Activated CD4-positive, alpha-beta T cell treated with anti-CD3 and anti-CD28 coated beads for 36 hours (primary cell): Measurements from ENCODE around the gene CD151. TPM values are rescaled to one million over a fixed set of nuclear protein-coding genes. Genes with fewer than 3 reads are reported as not detected.

ENCODE experiments used
- ATAC-seq: fragments of 200-7000 bp; cut with Tn5 transposase; one replicate; pipeline ENCODE4 v1.10.0; 2021; ENCODE audit warnings: mild to moderate bottlenecking, moderate library complexity
- CTCF ChIA-PET: fragments of 350-600 bp; sonication (Branson Sonifier 250); formaldehyde crosslinking; loops from one replicate; lab custom pipeline; 2021; ENCODE audit warnings: antibody characterized with exemption; lab: Charles Lee
- POLR2A ChIA-PET: fragments of 350-600 bp; sonication (Branson Sonifier 250); formaldehyde crosslinking; loops from one replicate; lab custom pipeline; 2021; ENCODE audit warnings: antibody characterized with exemption, inconsistent platforms; lab: Charles Lee
- DNase-seq: peaks from one replicate; pipeline ENCODE4 v3.0.0-alpha.2; 2020
- H3K27ac Mint-ChIP-seq: one replicate; pipeline ENCODE4 v1.8.0; 2021; ENCODE audit warnings: mixed read lengths
- H3K27me3 Mint-ChIP-seq: one replicate; pipeline ENCODE4 v1.8.0; 2021; ENCODE audit warnings: mixed read lengths
- H3K36me3 Mint-ChIP-seq: one replicate; pipeline ENCODE4 v1.8.0; 2021; ENCODE audit warnings: low read depth, mixed read lengths
- H3K4me1 Mint-ChIP-seq: one replicate; pipeline ENCODE4 v1.8.0; 2021; ENCODE audit warnings: mixed read lengths
- H3K4me3 Mint-ChIP-seq: one replicate; pipeline ENCODE4 v1.8.0; 2021; ENCODE audit warnings: mild to moderate bottlenecking, moderate library complexity, mixed read lengths
- H3K9me3 Mint-ChIP-seq: one replicate; pipeline ENCODE4 v1.8.0; 2021; ENCODE audit warnings: low read depth, mixed read lengths
- intact Hi-C, 2 experiments: fragments of 100-400 bp; cut with DNase I in 1 of 2; cut with micrococcal nuclease in 1 of 2; formaldehyde crosslinking; loops; one replicate each; pipeline versions ENCODE4 v1.14.2 to v1.15.1; 2022 to 2024; cut with DNase I, micrococcal nuclease
- total RNA-seq, 2 experiments: library from RNA; stranded (reverse); gene quantifications; one replicate each; pipeline ENCODE4 v1.2.3, GENCODE V29; 2021

CD151 gene
- total RNA-seq, 2 experiments from 2014 or later, result 36.8 to 38.6 TPM

DNA sequence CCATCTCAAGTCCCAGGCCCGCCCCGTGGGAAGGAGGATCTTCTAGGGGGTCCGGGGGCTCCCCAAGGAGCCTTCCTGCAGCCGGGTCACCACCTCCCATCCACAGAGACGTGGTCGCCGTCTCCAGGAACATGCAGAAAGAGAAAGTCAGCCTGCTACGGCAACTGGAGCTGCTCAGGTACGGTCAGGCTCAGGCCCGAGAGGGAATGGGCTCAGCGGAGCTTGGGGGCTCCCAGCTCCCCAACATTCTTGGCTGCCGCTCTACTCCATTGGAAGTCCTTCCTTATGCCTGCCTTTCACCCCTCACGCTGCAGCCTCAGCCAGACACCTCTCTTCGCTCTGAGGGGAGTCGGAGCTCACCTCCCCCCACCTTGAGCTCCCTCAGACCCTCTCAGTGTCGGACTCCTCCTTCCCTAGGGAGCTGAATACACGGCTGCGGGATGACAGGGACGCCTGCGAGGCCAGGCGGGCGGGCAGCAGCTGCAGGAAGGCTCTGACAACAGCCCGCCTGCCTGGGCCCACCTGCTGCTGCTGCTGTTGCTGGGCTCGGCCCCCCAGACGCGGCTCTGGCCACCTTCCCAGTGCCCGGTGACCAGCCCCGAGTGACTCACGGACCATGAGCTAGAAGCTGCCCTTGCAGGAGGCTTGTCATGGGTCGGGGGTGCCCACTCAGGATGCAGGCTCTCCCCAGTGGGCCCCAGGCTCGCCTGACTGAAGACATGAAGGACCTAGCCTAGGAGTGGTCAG lies 1.5 kb upstream of the CD151 start:
- POLR2A ChIA-PET, result interaction anchor here (0.7 to 3.6 kb wide), 2 partner anchors 12 to 243 kb away, joined by 3 to 17 read pairs; partner anchors contain the start of gene PNPLA2
- intact Hi-C loops, result loop anchor here in 1 of 2 experiments (5.0 kb wide), 1 partner anchor 431 kb away; no protein-coding TSS in a partner anchor
- H3K4me3 Mint-ChIP-seq, result no peak overlapping the region
- DNase-seq (no peak), ATAC-seq (no peak)
- peaks cover 34% of the 10 kb centered on the region for H3K27me3 Mint-ChIP-seq
- H3K27ac Mint-ChIP-seq, result no peak overlapping the region
- no peaks in the 10 kb centered on the region for H3K36me3 Mint-ChIP-seq
- peaks cover 40% of the 10 kb centered on the region for H3K4me1 Mint-ChIP-seq
- no peaks in the 10 kb centered on the region for H3K9me3 Mint-ChIP-seq
- CTCF ChIA-PET, result interaction anchor here (1.6 kb wide), 1 partner anchor 10 kb away, joined by 5 read pairs; no protein-coding TSS in a partner anchor

DNA sequence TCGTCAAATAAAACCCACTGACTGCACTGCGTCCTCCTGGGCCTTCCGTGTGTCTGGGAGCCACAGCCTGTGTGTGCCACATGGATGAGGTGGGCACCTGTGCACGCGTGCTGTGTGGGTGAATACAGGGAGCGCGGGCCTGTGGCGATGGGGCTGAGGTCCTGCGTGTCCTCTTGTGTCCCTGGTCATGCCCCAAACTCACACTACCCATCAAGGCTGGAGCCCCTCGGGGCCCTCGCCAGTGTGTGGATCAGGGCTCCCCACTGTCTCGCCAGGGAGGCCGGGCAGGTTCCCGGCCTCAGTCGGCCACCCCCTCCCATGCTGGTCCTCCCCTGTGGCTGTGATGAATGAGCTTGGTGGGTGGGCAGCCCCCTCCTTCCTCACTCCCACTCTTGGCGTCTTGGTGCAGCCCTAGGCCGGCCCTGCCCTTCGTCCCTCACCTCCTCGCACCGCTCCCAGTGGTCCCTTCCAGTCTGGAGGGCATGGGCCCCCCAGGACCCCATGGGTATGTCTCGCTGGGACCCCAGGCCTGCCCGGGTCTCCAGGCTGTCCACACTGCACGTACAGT lies 707 bp upstream of the CD151 start:
- Mint-ChIP-seq H3K9me3 (no peaks in the 10 kb centered on the region), H3K4me1 (peaks cover 36% of the 10 kb centered on the region), H3K36me3 (no peaks in the 10 kb centered on the region), H3K27ac (no peak overlapping the region), H3K27me3 (peaks cover 32% of the 10 kb centered on the region), H3K4me3 (no peak overlapping the region)
- ATAC-seq (no peak), DNase-seq (no peak)
- POLR2A ChIA-PET, result interaction anchor here (0.7 to 3.6 kb wide), 2 partner anchors 13 to 244 kb away, joined by 3 to 17 read pairs; partner anchors contain the start of gene PNPLA2
- CTCF ChIA-PET, result interaction anchor here (1.9 kb wide), 1 partner anchor 16 kb away, joined by 8 read pairs; no protein-coding TSS in a partner anchor
- intact Hi-C loops, result loop anchor here in 1 of 2 experiments (5.0 kb wide), 1 partner anchor 430 kb away; no protein-coding TSS in a partner anchor

DNA sequence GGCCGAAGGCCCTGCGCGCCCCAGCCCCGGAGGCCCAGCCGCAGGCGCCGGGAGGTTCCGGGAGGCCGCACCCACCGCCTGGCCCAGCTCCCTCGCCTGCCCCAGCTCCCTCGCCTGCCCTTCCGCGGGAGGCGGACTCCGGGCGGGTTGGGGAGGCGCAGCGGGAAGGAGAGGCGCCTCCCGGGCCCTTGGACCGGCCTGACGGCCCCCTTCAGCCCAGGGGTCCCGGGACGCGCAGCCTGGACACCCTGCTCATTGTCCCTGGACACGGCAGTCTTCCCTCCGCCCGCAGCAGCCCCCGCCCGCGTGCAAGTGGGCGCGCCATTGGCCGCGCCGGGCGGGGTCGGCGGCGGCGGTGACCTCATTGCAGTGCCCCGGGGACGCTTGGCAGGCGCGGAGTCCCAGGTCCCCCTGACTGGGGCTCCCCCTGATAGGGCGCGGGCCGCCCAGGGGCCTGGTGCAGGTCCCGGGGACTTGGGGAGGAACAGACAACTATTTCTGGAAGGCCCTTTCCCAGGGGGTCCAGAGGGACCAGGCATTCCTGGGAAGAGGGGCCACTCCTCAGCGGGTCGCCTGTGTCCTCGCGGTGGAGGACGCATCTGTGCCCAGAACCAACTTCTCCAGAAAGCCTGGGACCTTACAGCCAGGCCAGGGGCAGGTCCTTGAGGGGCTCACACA lies 501 bp downstream of the CD151 start:
- no peaks in the 10 kb centered on the region for H3K36me3 Mint-ChIP-seq
- ChIA-PET CTCF (interaction anchor here (0.6 to 1.9 kb wide), 2 partner anchors 15 to 129 kb away, joined by 3 to 8 read pairs; no protein-coding TSS in a partner anchor), POLR2A (interaction anchor here (1.1 to 3.6 kb wide), 2 partner anchors 9 to 14 kb away, joined by 3 to 17 read pairs; partner anchors contain the start of genes PNPLA2 and POLR2L)
- DNase-seq (peak; percentile 64), ATAC-seq (peak; percentile 37)
- peaks cover 27% of the 10 kb centered on the region for H3K4me1 Mint-ChIP-seq
- peak overlapping the region; percentile 69 for H3K4me3 Mint-ChIP-seq
- peaks cover 24% of the 10 kb centered on the region for H3K27me3 Mint-ChIP-seq
- no peak overlapping the region for H3K27ac Mint-ChIP-seq
- H3K9me3 Mint-ChIP-seq, result no peaks in the 10 kb centered on the region
- intact Hi-C loops, result loop anchor here in 1 of 2 experiments (1.0 to 5.0 kb wide), 2 partner anchors 9 to 429 kb away; partner anchors contain the start of genes POLR2L and TSPAN4

DNA sequence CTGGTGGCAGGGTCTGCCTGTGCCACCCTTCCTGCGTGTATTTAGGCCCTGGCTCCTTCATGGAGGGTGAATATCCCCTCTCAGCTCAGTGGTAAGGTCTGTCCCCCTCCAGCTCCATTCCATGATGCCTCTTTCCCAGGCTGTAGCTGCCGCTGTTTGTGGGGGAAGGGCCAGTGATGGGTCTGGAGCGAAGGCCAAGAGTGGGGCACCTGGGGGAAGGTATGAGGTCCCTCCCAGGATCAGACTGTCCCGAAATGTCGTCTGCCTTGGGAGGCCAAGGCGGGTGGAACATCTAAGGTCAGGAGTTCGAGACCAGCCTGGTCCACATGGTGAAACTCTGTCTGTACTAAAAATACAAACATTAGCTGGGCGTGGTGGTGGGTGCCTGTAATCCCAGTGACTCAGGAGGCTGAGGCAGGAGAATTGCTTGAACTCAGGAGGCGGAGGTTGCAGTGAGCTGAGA lies 1.1 kb downstream of the CD151 start:
- Mint-ChIP-seq H3K4me3 (peak overlapping the region; percentile 69), H3K4me1 (peaks cover 27% of the 10 kb centered on the region), H3K27me3 (peaks cover 20% of the 10 kb centered on the region), H3K27ac (peak overlapping the region; percentile 31), H3K36me3 (no peaks in the 10 kb centered on the region), H3K9me3 (no peaks in the 10 kb centered on the region)
- ChIA-PET CTCF (interaction anchor here (0.6 to 1.9 kb wide), 2 partner anchors 14 to 129 kb away, joined by 3 to 8 read pairs; no protein-coding TSS in a partner anchor), POLR2A (interaction anchor here (1.1 to 3.6 kb wide), 3 partner anchors 8 to 14 kb away, joined by 3 to 17 read pairs (median 7); partner anchors contain the start of genes PNPLA2 and POLR2L)
- intact Hi-C loops, result loop anchor here in 1 of 2 experiments (1.0 to 5.0 kb wide), 2 partner anchors 8 to 428 kb away; partner anchors contain the start of genes POLR2L and TSPAN4
- ATAC-seq (no peak), DNase-seq (no peak)

DNA sequence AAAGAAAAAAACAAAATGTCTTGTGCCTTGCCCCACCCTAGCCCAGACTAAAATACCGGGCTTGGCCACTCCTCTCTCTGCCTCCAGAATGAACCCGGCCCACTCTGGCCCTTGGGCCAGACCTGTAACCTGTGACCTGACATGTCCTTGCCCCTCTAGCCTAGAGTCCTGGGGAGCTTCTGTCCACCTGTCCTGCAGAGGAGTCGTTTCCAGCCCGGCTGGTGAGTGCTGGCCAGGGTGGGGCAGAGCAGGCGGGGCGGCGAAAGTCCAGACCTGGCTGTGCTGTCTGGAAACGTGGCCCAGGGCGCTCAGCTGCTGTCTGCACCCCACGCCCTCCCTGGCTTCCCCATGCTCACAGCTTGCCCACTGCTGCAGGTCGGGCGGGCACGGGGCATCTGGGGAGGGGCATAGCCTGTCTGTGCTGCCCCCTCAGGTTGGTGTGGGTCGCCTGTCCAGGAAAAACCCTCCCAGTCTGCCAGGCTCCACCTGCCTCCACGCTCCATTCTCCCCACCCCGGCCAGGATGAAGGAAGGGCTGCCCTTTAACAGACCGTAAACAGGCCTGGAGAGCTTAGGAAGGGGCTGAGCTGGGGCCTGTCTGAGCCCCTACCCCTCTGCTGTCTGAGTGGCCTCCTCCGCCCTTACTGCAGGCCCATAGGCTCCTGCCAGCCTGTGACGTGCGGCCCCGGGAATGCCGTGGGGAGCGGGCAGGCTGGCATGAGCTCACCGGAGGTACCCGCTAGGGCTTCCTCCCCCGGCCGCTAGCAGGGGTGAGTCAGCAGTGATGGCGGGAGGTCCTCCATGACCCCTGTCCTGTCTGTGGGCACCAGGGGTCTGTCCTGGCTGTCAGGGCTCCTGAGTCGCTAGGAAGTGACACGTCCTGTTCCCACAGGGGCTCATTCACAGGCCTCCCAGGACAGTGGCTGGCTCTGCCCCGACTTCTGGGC lies 1.9 kb downstream of the CD151 start:
- DNase-seq (peak; percentile 46), ATAC-seq (no peak)
- Mint-ChIP-seq H3K4me1 (peaks cover 20% of the 10 kb centered on the region), H3K36me3 (no peaks in the 10 kb centered on the region), H3K27me3 (peaks cover 13% of the 10 kb centered on the region), H3K4me3 (peak overlapping the region; percentile 69), H3K27ac (no peak overlapping the region), H3K9me3 (no peaks in the 10 kb centered on the region)
- intact Hi-C loops, result loop anchor here in 1 of 2 experiments (5.0 kb wide), 1 partner anchor 428 kb away; no protein-coding TSS in a partner anchor
- POLR2A ChIA-PET, result interaction anchor here (1.1 to 1.4 kb wide), 2 partner anchors 7 to 15 kb away, joined by 3 to 7 read pairs; partner anchors contain the start of genes PNPLA2 and POLR2L
- CTCF ChIA-PET, result no interaction called here

DNA sequence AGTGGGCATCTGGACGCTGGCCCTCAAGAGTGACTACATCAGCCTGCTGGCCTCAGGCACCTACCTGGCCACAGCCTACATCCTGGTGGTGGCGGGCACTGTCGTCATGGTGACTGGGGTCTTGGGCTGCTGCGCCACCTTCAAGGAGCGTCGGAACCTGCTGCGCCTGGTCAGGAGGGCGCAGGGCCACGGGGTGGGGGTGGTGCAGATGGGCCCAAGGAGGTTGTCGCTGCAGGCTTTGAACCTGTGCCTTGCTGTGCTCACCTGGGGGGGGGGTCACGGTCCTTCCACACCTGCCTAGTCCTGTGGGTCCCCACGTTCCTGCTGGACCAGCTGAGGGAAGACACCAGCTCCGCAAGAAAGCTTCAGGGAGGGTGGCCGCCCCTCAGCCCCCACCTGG lies 3.5 kb downstream of the CD151 start:
- POLR2A ChIA-PET, result no interaction called here
- CTCF ChIA-PET, result no interaction called here
- intact Hi-C loops, result no loop called here
- Mint-ChIP-seq H3K27ac (no peak overlapping the region), H3K9me3 (no peaks in the 10 kb centered on the region), H3K4me3 (no peak overlapping the region), H3K36me3 (peaks cover 7% of the 10 kb centered on the region), H3K4me1 (peaks cover 29% of the 10 kb centered on the region), H3K27me3 (peaks cover 7% of the 10 kb centered on the region)
- no peak for ATAC-seq
- DNase-seq, result no peak

DNA sequence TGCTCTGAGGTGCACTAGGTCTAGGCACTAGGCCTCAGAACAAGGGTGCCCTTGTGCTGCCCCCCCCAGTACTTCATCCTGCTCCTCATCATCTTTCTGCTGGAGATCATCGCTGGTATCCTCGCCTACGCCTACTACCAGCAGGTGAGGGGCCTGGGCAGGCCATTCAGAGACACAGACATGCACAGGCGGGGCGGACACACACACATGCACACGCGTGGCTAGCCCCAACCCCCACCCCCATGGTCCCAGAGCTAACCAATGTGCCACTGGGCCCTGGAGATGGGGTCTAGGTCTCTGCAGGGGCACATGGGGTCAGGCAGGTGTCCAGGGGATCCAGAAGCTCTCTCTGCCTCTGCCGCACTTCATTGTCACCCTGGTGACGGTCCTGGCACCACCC lies 3.9 kb downstream of the CD151 start:
- no peak for ATAC-seq
- Mint-ChIP-seq H3K36me3 (peaks cover 7% of the 10 kb centered on the region), H3K4me3 (no peak overlapping the region), H3K27ac (no peak overlapping the region), H3K9me3 (no peaks in the 10 kb centered on the region), H3K4me1 (peaks cover 29% of the 10 kb centered on the region), H3K27me3 (peaks cover 3% of the 10 kb centered on the region)
- DNase-seq, result no peak
- intact Hi-C loops, result no loop called here
- ChIA-PET POLR2A (no interaction called here), CTCF (interaction anchor here (1.4 kb wide), 1 partner anchor 12 kb away, joined by 3 read pairs; no protein-coding TSS in a partner anchor)

DNA sequence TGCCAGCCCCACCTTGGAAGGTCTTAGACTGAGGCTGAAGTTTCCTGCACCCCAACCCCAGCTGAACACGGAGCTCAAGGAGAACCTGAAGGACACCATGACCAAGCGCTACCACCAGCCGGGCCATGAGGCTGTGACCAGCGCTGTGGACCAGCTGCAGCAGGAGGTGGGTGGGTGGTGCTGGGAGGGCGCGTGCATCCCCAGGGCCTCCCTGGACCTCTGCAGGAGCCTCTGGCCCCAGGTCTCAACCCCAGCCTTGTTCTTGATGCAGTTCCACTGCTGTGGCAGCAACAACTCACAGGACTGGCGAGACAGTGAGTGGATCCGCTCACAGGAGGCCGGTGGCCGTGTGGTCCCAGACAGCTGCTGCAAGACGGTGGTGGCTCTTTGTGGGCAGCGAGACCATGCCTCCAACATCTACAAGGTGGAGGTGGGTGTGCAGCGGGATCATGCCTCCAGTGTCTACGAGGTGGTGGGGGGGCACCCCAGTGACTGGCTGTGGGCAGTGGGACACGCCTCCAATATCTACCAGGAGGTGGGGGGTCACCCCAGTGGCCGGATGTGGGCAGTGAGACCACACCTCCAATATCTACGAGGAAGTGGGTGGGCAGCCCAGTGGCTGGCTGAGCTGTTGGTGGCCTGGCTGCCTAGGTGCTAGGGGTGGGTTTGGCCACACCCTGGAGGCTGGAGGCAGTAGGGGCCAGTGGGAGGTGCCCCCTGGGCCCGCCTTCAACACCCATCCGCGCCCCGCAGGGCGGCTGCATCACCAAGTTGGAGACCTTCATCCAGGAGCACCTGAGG lies 4.6 kb downstream of the CD151 start:
- POLR2A ChIA-PET, result no interaction called here
- CTCF ChIA-PET, result interaction anchor here (1.4 kb wide), 1 partner anchor 11 kb away, joined by 3 read pairs; no protein-coding TSS in a partner anchor
- intact Hi-C loops, result no loop called here

DNA sequence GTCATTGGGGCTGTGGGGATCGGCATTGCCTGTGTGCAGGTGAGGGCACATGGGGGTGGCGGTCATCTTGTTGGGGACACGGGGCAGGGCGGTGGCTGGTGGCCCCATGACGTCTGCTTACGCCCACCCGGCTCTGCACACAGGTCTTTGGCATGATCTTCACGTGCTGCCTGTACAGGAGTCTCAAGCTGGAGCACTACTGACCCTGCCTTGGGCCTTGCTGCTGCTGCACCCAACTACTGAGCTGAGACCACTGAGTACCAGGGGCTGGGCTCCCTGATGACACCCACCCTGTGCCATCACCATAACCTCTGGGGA lies 5.2 kb downstream of the CD151 start:
- no peak overlapping the region for H3K27ac Mint-ChIP-seq
- intact Hi-C loops, result no loop called here
- DNase-seq (no peak), ATAC-seq (no peak)
- no peaks in the 10 kb centered on the region for H3K9me3 Mint-ChIP-seq
- CTCF ChIA-PET, result interaction anchor here (1.4 kb wide), 1 partner anchor 11 kb away, joined by 3 read pairs; no protein-coding TSS in a partner anchor
- no peak overlapping the region for H3K4me3 Mint-ChIP-seq
- no peaks in the 10 kb centered on the region for H3K27me3 Mint-ChIP-seq
- H3K36me3 Mint-ChIP-seq, result peaks cover 7% of the 10 kb centered on the region
- H3K4me1 Mint-ChIP-seq, result peaks cover 25% of the 10 kb centered on the region
- POLR2A ChIA-PET, result no interaction called here

More for the DNA sequence above, 4.6 kb downstream of the CD151 start:
- H3K4me3 Mint-ChIP-seq, result no peak overlapping the region
- H3K4me1 Mint-ChIP-seq, result peaks cover 25% of the 10 kb centered on the region
- no peaks in the 10 kb centered on the region for H3K27me3 Mint-ChIP-seq
- no peaks in the 10 kb centered on the region for H3K9me3 Mint-ChIP-seq
- ATAC-seq (no peak), DNase-seq (no peak)
- peaks cover 7% of the 10 kb centered on the region for H3K36me3 Mint-ChIP-seq
- no peak overlapping the region for H3K27ac Mint-ChIP-seq
